Central memory CD8-positive, alpha-beta T cell (primary cell): ENCODE measurements around the gene LRP1B.

ENCODE experiments used
- ATAC-seq: fragments of 150-1000 bp; cut with Tn5 transposase; replicated peaks from 2 replicates; pipeline ENCODE4 v1.10.0; 2022; ENCODE audit warnings: mild to moderate bottlenecking, moderate FRiP score, moderate number of reproducible peaks; ENCODE audit not compliant: poor library complexity, severe bottlenecking; ENCODE audit errors: extremely low read depth
- DNase-seq, 2 donors: peaks; one replicate each; pipeline ENCODE4 v3.0.0; 2021; ENCODE audit warnings: low spot score in 2 of 2
- H3K27ac Mint-ChIP-seq: one replicate; pipeline ENCODE4 v1.8.0; 2022; ENCODE audit warnings: low read depth, mild to moderate bottlenecking, moderate library complexity, mixed read lengths
- H3K27me3 Mint-ChIP-seq: one replicate; pipeline ENCODE4 v1.8.0; 2022; ENCODE audit warnings: mixed read lengths
- H3K36me3 Mint-ChIP-seq: one replicate; pipeline ENCODE4 v1.8.0; 2022; ENCODE audit warnings: mild to moderate bottlenecking, moderate library complexity, mixed read lengths; ENCODE audit not compliant: insufficient read depth
- H3K4me1 Mint-ChIP-seq: one replicate; pipeline ENCODE4 v1.8.0; 2022; ENCODE audit warnings: mixed read lengths
- H3K4me3 Mint-ChIP-seq: one replicate; pipeline ENCODE4 v1.8.0; 2022; ENCODE audit warnings: mild to moderate bottlenecking, moderate library complexity, mixed read lengths
- H3K9me3 Mint-ChIP-seq: one replicate; pipeline ENCODE4 v1.8.0; 2022; ENCODE audit warnings: mixed read lengths

Gene LRP1B

GRCh38 chr2:140542627-140543026 is 1588.2 kb downstream of the LRP1B start:
- H3K36me3 Mint-ChIP-seq = no peaks in the 10 kb centered on the region

GRCh38 chr2:140539242-140539875 is 1591.5 kb downstream of the LRP1B start:
- no peak overlapping the region for H3K27ac Mint-ChIP-seq
- no peaks in the 10 kb centered on the region for H3K4me1 Mint-ChIP-seq
- H3K9me3 Mint-ChIP-seq = peaks cover 16% of the 10 kb centered on the region
- no peaks in the 10 kb centered on the region for H3K27me3 Mint-ChIP-seq
- no peak for ATAC-seq
- no peaks in the 10 kb centered on the region for H3K36me3 Mint-ChIP-seq
- DNase-seq = no peak
- H3K4me3 Mint-ChIP-seq = no peak overlapping the region

More at GRCh38 chr2:140542627-140543026, 1588.2 kb downstream of the LRP1B start:
- H3K9me3 Mint-ChIP-seq = peaks cover 26% of the 10 kb centered on the region
- H3K4me3 Mint-ChIP-seq = no peak overlapping the region
- ATAC-seq (no peak), DNase-seq (no peak)
- H3K27me3 Mint-ChIP-seq = no peaks in the 10 kb centered on the region
- H3K4me1 Mint-ChIP-seq = no peaks in the 10 kb centered on the region
- H3K27ac Mint-ChIP-seq = no peak overlapping the region

GRCh38 chr2:140529706-140530105 is 1601.1 kb downstream of the LRP1B start:
- DNase-seq = no peak
- Mint-ChIP-seq H3K27ac (no peak overlapping the region), H3K9me3 (peaks cover 32% of the 10 kb centered on the region)

GRCh38 chr2:140528982-140529381 is 1601.8 kb downstream of the LRP1B start:
- Mint-ChIP-seq H3K36me3 (no peaks in the 10 kb centered on the region), H3K4me1 (no peaks in the 10 kb centered on the region), H3K4me3 (no peak overlapping the region), H3K27ac (no peak overlapping the region), H3K27me3 (no peaks in the 10 kb centered on the region), H3K9me3 (peaks cover 32% of the 10 kb centered on the region)
- DNase-seq (no peak), ATAC-seq (no peak)

More at GRCh38 chr2:140529706-140530105, 1601.1 kb downstream of the LRP1B start:
- no peaks in the 10 kb centered on the region for H3K27me3 Mint-ChIP-seq
- H3K4me1 Mint-ChIP-seq = no peaks in the 10 kb centered on the region
- H3K36me3 Mint-ChIP-seq = no peaks in the 10 kb centered on the region
- no peak for ATAC-seq
- H3K4me3 Mint-ChIP-seq = no peak overlapping the region

GRCh38 chr2:140526575-140526974 is 1604.2 kb downstream of the LRP1B start:
- DNase-seq (no peak), ATAC-seq (no peak)
- no peaks in the 10 kb centered on the region for H3K4me1 Mint-ChIP-seq
- H3K4me3 Mint-ChIP-seq = no peak overlapping the region
- no peaks in the 10 kb centered on the region for H3K27me3 Mint-ChIP-seq
- no peaks in the 10 kb centered on the region for H3K36me3 Mint-ChIP-seq
- H3K9me3 Mint-ChIP-seq = peaks cover 26% of the 10 kb centered on the region
- no peak overlapping the region for H3K27ac Mint-ChIP-seq

GRCh38 chr2:140512106-140512505 is 1618.7 kb downstream of the LRP1B start:
- DNase-seq = no peak
- H3K4me1 Mint-ChIP-seq = no peaks in the 10 kb centered on the region
- H3K9me3 Mint-ChIP-seq = peaks cover 5% of the 10 kb centered on the region
- no peak overlapping the region for H3K4me3 Mint-ChIP-seq
- H3K27me3 Mint-ChIP-seq = no peaks in the 10 kb centered on the region
- no peak overlapping the region for H3K27ac Mint-ChIP-seq
- H3K36me3 Mint-ChIP-seq = no peaks in the 10 kb centered on the region
- ATAC-seq = no peak

GRCh38 chr2:140509765-140510164 is 1621.1 kb downstream of the LRP1B start:
- H3K4me3 Mint-ChIP-seq = no peak overlapping the region
- no peak for DNase-seq
- ATAC-seq = no peak
- H3K27ac Mint-ChIP-seq = no peak overlapping the region
- H3K4me1 Mint-ChIP-seq = no peaks in the 10 kb centered on the region
- H3K36me3 Mint-ChIP-seq = no peaks in the 10 kb centered on the region
- peaks cover 5% of the 10 kb centered on the region for H3K9me3 Mint-ChIP-seq
- no peaks in the 10 kb centered on the region for H3K27me3 Mint-ChIP-seq

GRCh38 chr2:140508756-140509155 is 1622.1 kb downstream of the LRP1B start:
- Mint-ChIP-seq H3K27ac (no peak overlapping the region), H3K9me3 (peaks cover 5% of the 10 kb centered on the region), H3K27me3 (no peaks in the 10 kb centered on the region), H3K36me3 (no peaks in the 10 kb centered on the region), H3K4me1 (no peaks in the 10 kb centered on the region), H3K4me3 (no peak overlapping the region)
- no peak for DNase-seq
- no peak for ATAC-seq

GRCh38 chr2:140506606-140507005 is 1624.2 kb downstream of the LRP1B start:
- Mint-ChIP-seq H3K27ac (no peak overlapping the region), H3K4me3 (no peak overlapping the region), H3K27me3 (no peaks in the 10 kb centered on the region), H3K36me3 (no peaks in the 10 kb centered on the region), H3K4me1 (no peaks in the 10 kb centered on the region), H3K9me3 (peaks cover 6% of the 10 kb centered on the region)
- ATAC-seq (no peak), DNase-seq (no peak)

GRCh38 chr2:140504601-140505000 is 1626.2 kb downstream of the LRP1B start:
- DNase-seq (no peak), ATAC-seq (no peak)
- H3K27me3 Mint-ChIP-seq = no peaks in the 10 kb centered on the region
- no peak overlapping the region for H3K4me3 Mint-ChIP-seq
- H3K27ac Mint-ChIP-seq = no peak overlapping the region
- no peaks in the 10 kb centered on the region for H3K4me1 Mint-ChIP-seq
- peaks cover 11% of the 10 kb centered on the region for H3K9me3 Mint-ChIP-seq
- no peaks in the 10 kb centered on the region for H3K36me3 Mint-ChIP-seq

GRCh38 chr2:140502951-140503630 is 1627.7 kb downstream of the LRP1B start:
- no peak overlapping the region for H3K27ac Mint-ChIP-seq
- H3K36me3 Mint-ChIP-seq = no peaks in the 10 kb centered on the region
- H3K4me3 Mint-ChIP-seq = no peak overlapping the region
- ATAC-seq (no peak), DNase-seq (no peak)
- no peaks in the 10 kb centered on the region for H3K27me3 Mint-ChIP-seq
- H3K9me3 Mint-ChIP-seq = peaks cover 6% of the 10 kb centered on the region
- H3K4me1 Mint-ChIP-seq = no peaks in the 10 kb centered on the region

GRCh38 chr2:140498360-140498759 is 1632.5 kb downstream of the LRP1B start:
- H3K4me3 Mint-ChIP-seq = no peak overlapping the region
- no peaks in the 10 kb centered on the region for H3K36me3 Mint-ChIP-seq
- no peaks in the 10 kb centered on the region for H3K4me1 Mint-ChIP-seq
- DNase-seq (no peak), ATAC-seq (no peak)
- H3K9me3 Mint-ChIP-seq = peaks cover 11% of the 10 kb centered on the region
- H3K27me3 Mint-ChIP-seq = no peaks in the 10 kb centered on the region
- H3K27ac Mint-ChIP-seq = no peak overlapping the region

GRCh38 chr2:140496714-140497113 is 1634.1 kb downstream of the LRP1B start:
- ATAC-seq = no peak
- H3K27me3 Mint-ChIP-seq = no peaks in the 10 kb centered on the region

More at GRCh38 chr2:140496714-140497113, 1634.1 kb downstream of the LRP1B start:
- H3K4me1 Mint-ChIP-seq = no peaks in the 10 kb centered on the region
- DNase-seq = no peak
- H3K36me3 Mint-ChIP-seq = no peaks in the 10 kb centered on the region
- H3K4me3 Mint-ChIP-seq = no peak overlapping the region
- H3K27ac Mint-ChIP-seq = no peak overlapping the region
- H3K9me3 Mint-ChIP-seq = peaks cover 12% of the 10 kb centered on the region
